B cell (primary cell): ENCODE results near the gene ADAMTS2. TPM values are rescaled to one million over a fixed set of nuclear protein-coding genes. Genes with fewer than 3 reads are reported as not detected.

Experiments used
- ATAC-seq: fragments of 200-7000 bp; cut with Tn5 transposase; one replicate; pipeline ENCODE4 v1.10.0; 2021; ENCODE audit warnings: low read depth, mild to moderate bottlenecking, moderate number of reproducible peaks, moderate library complexity
- CTCF ChIA-PET: fragments of 350-600 bp; sonication (Branson Sonifier 250); formaldehyde crosslinking; loops from one replicate; lab custom pipeline; 2021; ENCODE audit warnings: antibody characterized with exemption, inconsistent platforms; lab: Charles Lee
- POLR2A ChIA-PET: fragments of 350-600 bp; sonication (Branson Sonifier 250); formaldehyde crosslinking; loops from one replicate; lab custom pipeline; 2021; ENCODE audit warnings: antibody characterized with exemption; lab: Charles Lee
- DNase-seq: peaks from one replicate; pipeline ENCODE4 v3.0.0; 2013
- H2AFZ ChIP-seq: 2 replicates; pipeline ENCODE4 v1.6.1; 2012; ENCODE audit warnings: mild to moderate bottlenecking, low read depth, low read length; ENCODE audit not compliant: insufficient read depth, poor library complexity, severe bottlenecking
- H3K27ac ChIP-seq, 2 donors: 1 replicate in 1 of 2; 2 replicates in 1 of 2; pipeline ENCODE4 v1.5.1; 2012 to 2013; ENCODE audit warnings: low read length in 2 of 2, mild to moderate bottlenecking in 2 of 2, moderate library complexity in 1 of 2
- H3K27me3 ChIP-seq, 4 experiments: fragments of 200-600 bp in 1 of 4; sonication (generic) in 1 of 4; replicated peaks in 1 of 4; 1 replicate in 2 of 4; 2 replicates in 2 of 4; pipeline versions ENCODE4 v1.6.1 to v1.7.0; 2013 to 2016; ENCODE audit warnings: low read length in 3 of 4, mild to moderate bottlenecking in 2 of 4, mixed read lengths in 1 of 4, moderate library complexity in 1 of 4; ENCODE audit not compliant: insufficient read depth in 4 of 4, control insufficient read depth in 3 of 4; ENCODE audit errors: control extremely low read depth in 1 of 4
- H3K36me3 ChIP-seq, 2 experiments: replicated peaks in 1 of 2; 1 replicate in 1 of 2; 2 replicates in 1 of 2; pipeline versions ENCODE4 v1.6.1 to v1.7.1; 2013; ENCODE audit warnings: low read length in 1 of 2; ENCODE audit not compliant: insufficient read depth in 2 of 2, control insufficient read depth in 1 of 2; ENCODE audit errors: control extremely low read depth in 1 of 2, extremely low read depth in 1 of 2
- H3K4me1 ChIP-seq, 2 donors: fragments of 200-600 bp in 1 of 2; sonication (generic) in 1 of 2; 1 replicate in 1 of 2; 2 replicates in 1 of 2; pipeline versions ENCODE4 v1.5.1 to v1.6.1; 2013 to 2017; ENCODE audit warnings: low read length in 2 of 2; ENCODE audit not compliant: control insufficient read depth in 2 of 2, insufficient read depth in 2 of 2
- H3K4me2 ChIP-seq: replicated peaks from 2 replicates; pipeline ENCODE3; 2012; ENCODE audit warnings: mild to moderate bottlenecking, low read depth, low read length; ENCODE audit not compliant: poor library complexity, severe bottlenecking
- H3K4me3 ChIP-seq, 5 experiments: fragments of 200-600 bp in 1 of 5; sonication (generic) in 1 of 5; 1 replicate in 3 of 5; 2 replicates in 2 of 5; pipeline versions ENCODE4 v1.5.1 to v1.7.0; 2011 to 2016; ENCODE audit warnings: low read length in 4 of 5, mild to moderate bottlenecking in 4 of 5, low read depth in 2 of 5, control low read depth in 1 of 5, moderate library complexity in 1 of 5; ENCODE audit not compliant: insufficient read depth in 1 of 5; ENCODE audit errors: control extremely low read depth in 1 of 5, extremely low read depth in 1 of 5
- H3K79me2 ChIP-seq: fragments of 200-600 bp; sonication (generic); one replicate; pipeline ENCODE4 v1.6.0; 2016; ENCODE audit warnings: low read length; ENCODE audit not compliant: control insufficient read depth, insufficient read depth
- H3K9ac ChIP-seq: fragments of 200-600 bp; sonication (generic); 2 replicates; pipeline ENCODE4 v1.6.1; 2017; ENCODE audit warnings: mild to moderate bottlenecking, low read length, moderate library complexity
- H3K9me3 ChIP-seq, 3 donors: one replicate each; pipeline versions ENCODE4 v1.6.1 to v1.7.1; 2013; ENCODE audit warnings: low read length in 2 of 3; ENCODE audit not compliant: control insufficient read depth in 2 of 3, insufficient read depth in 1 of 3; ENCODE audit errors: control extremely low read depth in 1 of 3
- H4K20me1 ChIP-seq: 2 replicates; pipeline ENCODE4 v1.6.0; 2012; ENCODE audit warnings: mild to moderate bottlenecking, low read length; ENCODE audit not compliant: insufficient read depth, control insufficient read depth, poor library complexity, severe bottlenecking
- H3K27ac Mint-ChIP-seq: one replicate; pipeline ENCODE4 v1.8.0; 2021; ENCODE audit warnings: mixed read lengths
- H3K27me3 Mint-ChIP-seq: one replicate; pipeline ENCODE4 v1.8.0; 2021; ENCODE audit warnings: mixed read lengths
- H3K4me1 Mint-ChIP-seq: one replicate; pipeline ENCODE4 v1.8.0; 2021; ENCODE audit warnings: mixed read lengths
- H3K4me3 Mint-ChIP-seq: one replicate; pipeline ENCODE4 v1.8.0; 2021; ENCODE audit warnings: mixed read lengths
- H3K9me3 Mint-ChIP-seq: one replicate; pipeline ENCODE4 v1.8.0; 2022; ENCODE audit warnings: mixed read lengths; ENCODE audit not compliant: insufficient read depth
- CTCF ChIP-seq: fragments of 200-600 bp; IDR thresholded peaks from one replicate; pipeline ENCODE4 v1.8.0; 2022; ENCODE audit warnings: antibody characterized with exemption, mild to moderate bottlenecking
- EZH2 ChIP-seq: IDR thresholded peaks from 2 replicates; pipeline ENCODE4 v1.6.1; 2012; ENCODE audit warnings: borderline replicate concordance, low read depth, mild to moderate bottlenecking, moderate library complexity, low read length; ENCODE audit not compliant: insufficient read depth, poor library complexity, severe bottlenecking
- WGBS: methylation state at CpG from one replicate; pipeline ENCODE4 v1.1.5; 2013; ENCODE audit warnings: missing lambda C conversion rate; ENCODE audit not compliant: insufficient coverage; 5-methylcytosine and 5-hydroxymethylcytosine counted together
- intact Hi-C: fragments of 100-400 bp; cut with micrococcal nuclease; formaldehyde crosslinking; loops from one replicate; pipeline ENCODE4 v1.10.0; 2022
- polyA plus RNA-seq: library from polyadenylated mRNA; depleted of rRNA; stranded (reverse); fragments of >200 nt; gene quantifications from 2 replicates; pipeline ENCODE4 v1.2.3, GENCODE V29; 2012
- total RNA-seq, 2 donors: library from RNA; stranded (reverse); fragments of 120-200 nt in 1 of 2; gene quantifications; 1 replicate in 1 of 2; 2 replicates in 1 of 2; pipeline versions ENCODE4 v1.2.3 to v1.2.4, GENCODE V29; 2013 to 2022

The ADAMTS2 gene
- total and polyA plus RNA-seq, 2 donors (not counting 1 experiment from before 2014, with no cell fraction given) = not detected

GRCh38 chr5:179312557-179313235 is 32.6 kb downstream of the ADAMTS2 start:
- H3K4me2 ChIP-seq = no peak overlapping the region
- peaks cover 0 to 20% (median 0%) of the 10 kb centered on the region in 3 donors for H3K9me3 ChIP-seq
- ATAC-seq (no peak), DNase-seq (no peak)
- H3K4me3 ChIP-seq = no peak overlapping the region
- Mint-ChIP-seq H3K4me1 (no peaks in the 10 kb centered on the region), H3K27me3 (peaks cover 4% of the 10 kb centered on the region), H3K9me3 (no peaks in the 10 kb centered on the region), H3K4me3 (no peak overlapping the region), H3K27ac (no peak overlapping the region)
- CTCF ChIA-PET = no interaction called here
- 97% methylated on average over 13 of the region's 17 CpGs for WGBS
- H2AFZ ChIP-seq = no peak overlapping the region
- H3K27ac ChIP-seq = no peak overlapping the region
- intact Hi-C loops = no loop called here
- no peak for TF ChIP-seq EZH2
- no peaks in the 10 kb centered on the region for H3K4me1 ChIP-seq
- POLR2A ChIA-PET = no interaction called here
- no peaks in the 10 kb centered on the region for H3K36me3 ChIP-seq
- no peaks in the 10 kb centered on the region for H4K20me1 ChIP-seq
- H3K27me3 ChIP-seq = no peaks in the 10 kb centered on the region
- H3K79me2 ChIP-seq = no peaks in the 10 kb centered on the region
- no peak overlapping the region for H3K9ac ChIP-seq

- DNase-seq (no peak), ATAC-seq (no peak)
- Mint-ChIP-seq H3K9me3 (no peaks in the 10 kb centered on the region), H3K27ac (no peak overlapping the region), H3K27me3 (peaks cover 4% of the 10 kb centered on the region), H3K4me3 (no peak overlapping the region), H3K4me1 (no peaks in the 10 kb centered on the region)
- Histone ChIP-seq H3K4me1 (no peaks in the 10 kb centered on the region), H4K20me1 (no peaks in the 10 kb centered on the region), H3K79me2 (no peaks in the 10 kb centered on the region), H3K4me2 (no peak overlapping the region), H2AFZ (no peak overlapping the region), H3K27me3 (no peaks in the 10 kb centered on the region), H3K4me3 (no peak overlapping the region), H3K36me3 (no peaks in the 10 kb centered on the region), H3K27ac (no peak overlapping the region), H3K9ac (no peak overlapping the region), H3K9me3 (peaks cover 0 to 21% (median 0%) of the 10 kb centered on the region in 3 donors)
- 84% methylated on average over 4 of the region's 10 CpGs for WGBS
- intact Hi-C loops = no loop called here
- POLR2A ChIA-PET = no interaction called here
- no peak for TF ChIP-seq CTCF
- no peak for TF ChIP-seq EZH2
- CTCF ChIA-PET = no interaction called here
Observed at GRCh38 chr5:179311581-179311980, 33.7 kb downstream of the ADAMTS2 start.
